Activated CD8-positive, alpha-beta memory T cell treated with anti-CD3 and anti-CD28 coated beads, Interleukin-2, amount 50 U/mL, for 24 hours (primary cell): Measurements from ENCODE around the gene CNNM1.

ENCODE experiments used
- DNase-seq: peaks from one replicate; pipeline ENCODE4 v3.0.0-alpha.2; 2020; ENCODE audit errors: extremely low read depth

CNNM1 gene

GRCh38 chr10:99329304-99329553 is at the start of gene CNNM1:
TSS of gene CNNM1 (plus strand) at chr10:99329356. CDS start at chr10:99329388, 32 bp downstream.
- no peak for DNase-seq

GRCh38 chr10:99279626-99280111 is 49.5 kb upstream of the CNNM1 start:
- DNase-seq, result no peak

GRCh38 chr10:99280472-99280871 is 48.7 kb upstream of the CNNM1 start:
- no peak for DNase-seq

- no peak for DNase-seq
These were observed 43.3 kb upstream of the CNNM1 start for GRCh38 chr10:99285881-99286280.

DNA sequence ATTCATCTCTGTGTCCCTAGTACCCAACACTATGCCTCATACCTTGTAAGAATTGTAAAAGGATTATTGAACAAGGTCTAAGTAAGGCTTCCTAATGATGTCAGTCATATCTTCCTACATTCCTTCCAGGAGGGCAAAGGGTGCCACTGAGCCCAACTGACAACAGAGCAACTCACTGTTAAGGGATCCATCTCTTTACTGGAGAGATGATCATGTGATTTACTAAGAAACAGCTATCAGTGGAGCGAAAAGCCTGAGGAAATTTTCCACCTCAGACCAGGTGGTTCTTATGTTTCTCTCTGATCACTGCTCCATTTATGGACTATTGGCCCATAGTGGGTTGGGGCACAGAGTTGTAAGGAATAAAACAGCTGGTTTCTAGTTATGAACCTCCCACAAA is 38.9 kb upstream of the CNNM1 start:
- DNase-seq, result no peak

DNA sequence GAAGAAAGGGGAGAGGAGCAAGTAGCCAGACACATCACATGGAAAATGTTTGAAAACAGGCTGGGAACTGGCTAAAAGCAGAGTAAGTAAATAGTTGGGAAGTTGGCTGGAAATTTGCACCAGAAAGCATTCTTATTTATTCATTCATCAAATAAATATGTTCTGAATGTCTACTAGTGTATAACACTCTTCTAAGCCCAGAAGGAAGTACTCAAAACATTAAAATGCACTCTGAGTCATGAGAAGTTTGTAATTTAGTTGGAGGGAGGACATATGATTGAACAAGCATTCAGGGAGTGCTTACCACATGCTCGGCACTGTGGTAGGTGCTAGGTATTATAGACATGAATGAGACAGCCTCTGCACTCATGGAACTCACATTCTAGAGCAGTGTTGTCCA is 37.0 kb upstream of the CNNM1 start:
- no peak for DNase-seq

GRCh38 chr10:99296605-99297004 is 32.6 kb upstream of the CNNM1 start:
- DNase-seq, result no peak

GRCh38 chr10:99297033-99297432 is 32.1 kb upstream of the CNNM1 start:
- DNase-seq, result no peak

DNA sequence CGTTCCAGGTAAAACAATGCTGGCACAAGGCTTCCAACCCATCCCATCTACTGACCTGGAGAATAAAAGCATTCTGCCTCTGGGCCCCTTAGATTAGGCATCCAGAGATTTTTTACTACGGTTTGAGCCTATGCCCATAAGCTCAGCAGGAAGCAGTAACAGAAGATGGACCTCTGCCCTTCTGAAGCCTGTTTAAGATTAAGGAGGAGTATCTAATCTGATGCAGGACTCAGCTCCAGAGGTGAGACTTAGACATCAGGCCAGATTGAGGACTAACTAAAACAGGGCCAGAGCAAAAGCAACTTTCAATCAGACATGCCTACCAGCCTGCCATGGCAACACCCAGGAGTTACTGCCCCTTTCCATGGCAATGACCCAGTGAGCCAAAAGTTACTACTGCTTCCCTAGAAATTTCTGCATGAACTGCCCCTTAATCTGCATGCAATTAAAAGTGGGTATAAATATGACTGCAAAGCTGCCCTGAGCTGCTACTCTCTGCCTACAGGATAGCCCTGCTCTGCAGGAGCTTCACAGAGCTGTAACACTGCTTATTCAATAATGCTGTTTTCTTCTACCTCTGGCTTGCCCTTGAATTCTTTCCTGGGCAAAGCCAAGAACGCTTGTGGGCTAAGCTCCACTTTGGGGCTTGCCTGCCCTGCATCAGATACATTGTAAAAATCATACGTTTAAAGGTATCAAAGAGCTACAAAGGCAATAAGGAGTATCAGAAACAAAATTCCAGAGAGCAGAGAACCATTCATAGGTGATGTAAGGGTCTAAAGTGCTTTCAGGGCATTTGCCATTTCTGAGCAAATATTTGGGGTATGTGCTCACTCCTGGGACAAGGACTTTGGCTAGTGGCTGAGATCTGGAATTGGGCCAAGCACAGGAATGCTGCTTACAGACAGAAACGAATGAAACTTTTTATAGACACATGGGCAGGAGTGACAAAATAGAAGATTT is 25.0 kb upstream of the CNNM1 start:
- DNase-seq, result no peak

DNA sequence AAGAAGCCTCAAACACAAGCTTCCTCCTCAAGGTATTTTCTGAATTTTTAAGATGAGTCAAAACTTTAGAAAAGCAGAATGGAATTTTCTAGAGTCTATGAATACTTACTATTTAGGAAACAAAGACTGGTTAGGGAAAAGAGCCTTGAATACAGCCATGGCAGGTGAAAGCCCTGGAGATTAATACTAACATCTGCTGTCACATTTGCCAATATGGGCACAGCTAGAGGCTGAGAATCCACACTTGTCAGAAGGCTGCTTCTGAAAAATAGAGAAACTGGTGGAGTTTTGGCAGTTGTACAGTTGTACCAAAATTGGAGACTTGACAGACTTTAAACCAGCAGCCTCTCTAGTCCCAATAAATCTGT is 24.3 kb upstream of the CNNM1 start:
- no peak for DNase-seq

GRCh38 chr10:99312501-99312900 is 16.7 kb upstream of the CNNM1 start:
- DNase-seq, result no peak

DNA sequence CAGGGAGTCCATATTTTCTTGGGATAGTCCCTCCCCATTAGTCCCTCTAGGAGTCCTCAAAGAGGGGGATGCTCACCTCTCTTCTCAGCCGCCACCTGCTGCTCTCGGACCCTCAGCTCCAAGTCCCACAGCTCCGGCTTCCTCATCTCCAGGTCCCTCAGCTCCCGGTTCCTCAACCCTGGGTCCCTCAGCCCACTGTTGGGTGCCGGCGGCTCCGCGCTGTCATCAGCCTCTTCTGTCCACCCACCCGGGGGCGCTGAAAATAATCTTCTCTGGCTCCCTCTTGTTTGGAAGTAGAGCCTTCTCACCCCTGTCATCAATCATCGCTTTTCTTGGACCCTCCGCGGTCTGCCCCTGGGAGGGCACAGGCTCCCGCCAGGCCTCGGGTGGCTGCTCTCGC is 13.3 kb upstream of the CNNM1 start:
- DNase-seq, result no peak

- no peak for DNase-seq
These were observed 12.8 kb upstream of the CNNM1 start for GRCh38 chr10:99316374-99316773.

DNA sequence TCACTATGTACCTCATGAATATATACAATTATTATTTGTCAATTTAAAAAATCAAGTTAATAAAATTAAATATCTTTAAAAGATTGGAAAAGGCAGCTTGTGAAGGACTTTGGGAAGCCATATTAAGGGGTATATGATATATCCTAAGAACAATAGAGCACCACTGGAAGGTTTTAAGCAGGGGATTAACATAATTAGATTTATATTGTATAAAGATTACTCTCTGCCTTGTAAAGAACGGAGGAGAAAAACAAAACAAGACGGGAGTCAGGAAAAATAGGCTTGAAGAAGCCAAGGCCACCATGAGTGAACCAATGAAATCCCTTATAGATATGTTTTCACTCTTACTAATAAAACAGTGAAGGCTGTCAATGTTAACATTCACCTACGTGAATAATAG is 11.1 kb upstream of the CNNM1 start:
- DNase-seq, result no peak

DNA sequence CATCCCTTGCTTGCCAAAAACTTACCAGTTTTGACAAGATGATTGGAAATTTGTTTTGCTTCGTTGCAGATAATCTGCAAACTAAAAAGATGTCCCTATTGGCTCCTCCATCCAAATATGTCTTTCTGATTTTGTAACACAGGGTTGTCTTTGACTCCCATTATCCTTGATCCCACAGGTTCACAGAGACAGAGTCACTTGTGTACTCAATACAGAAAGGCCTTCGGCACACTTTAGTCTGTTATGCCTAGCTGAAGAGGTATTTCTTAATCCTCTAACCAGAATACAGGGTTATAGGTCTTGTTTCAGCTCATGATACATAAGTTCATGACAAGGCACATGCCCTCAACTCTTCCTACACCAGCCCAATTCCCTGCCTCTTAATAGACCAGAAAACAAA is 10.7 kb upstream of the CNNM1 start:
- DNase-seq, result no peak

GRCh38 chr10:99325281-99325680 is 3.9 kb upstream of the CNNM1 start:
- no peak for DNase-seq

DNA sequence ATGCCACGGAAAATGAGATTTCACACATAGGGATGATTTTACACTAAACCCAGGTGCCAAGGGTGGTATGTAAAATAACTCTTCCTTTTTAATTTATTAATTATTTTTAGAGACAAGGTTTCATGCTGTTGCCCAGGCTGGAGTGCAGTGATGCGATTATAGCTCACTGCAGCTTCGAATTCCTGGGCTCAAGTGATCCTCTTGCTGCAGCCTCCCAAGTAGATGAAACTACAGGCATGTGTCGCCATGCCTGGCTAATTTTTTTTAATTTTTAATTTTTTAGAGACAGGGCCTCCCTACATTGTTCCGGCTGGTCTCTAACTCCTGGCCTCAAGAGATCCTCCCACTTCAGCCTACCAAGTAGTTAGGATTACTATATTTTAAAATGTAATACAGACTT is 2.3 kb upstream of the CNNM1 start:
- DNase-seq, result no peak

- no peak for DNase-seq
These were observed 415 bp upstream of the CNNM1 start for GRCh38 chr10:99328579-99329303.

DNA sequence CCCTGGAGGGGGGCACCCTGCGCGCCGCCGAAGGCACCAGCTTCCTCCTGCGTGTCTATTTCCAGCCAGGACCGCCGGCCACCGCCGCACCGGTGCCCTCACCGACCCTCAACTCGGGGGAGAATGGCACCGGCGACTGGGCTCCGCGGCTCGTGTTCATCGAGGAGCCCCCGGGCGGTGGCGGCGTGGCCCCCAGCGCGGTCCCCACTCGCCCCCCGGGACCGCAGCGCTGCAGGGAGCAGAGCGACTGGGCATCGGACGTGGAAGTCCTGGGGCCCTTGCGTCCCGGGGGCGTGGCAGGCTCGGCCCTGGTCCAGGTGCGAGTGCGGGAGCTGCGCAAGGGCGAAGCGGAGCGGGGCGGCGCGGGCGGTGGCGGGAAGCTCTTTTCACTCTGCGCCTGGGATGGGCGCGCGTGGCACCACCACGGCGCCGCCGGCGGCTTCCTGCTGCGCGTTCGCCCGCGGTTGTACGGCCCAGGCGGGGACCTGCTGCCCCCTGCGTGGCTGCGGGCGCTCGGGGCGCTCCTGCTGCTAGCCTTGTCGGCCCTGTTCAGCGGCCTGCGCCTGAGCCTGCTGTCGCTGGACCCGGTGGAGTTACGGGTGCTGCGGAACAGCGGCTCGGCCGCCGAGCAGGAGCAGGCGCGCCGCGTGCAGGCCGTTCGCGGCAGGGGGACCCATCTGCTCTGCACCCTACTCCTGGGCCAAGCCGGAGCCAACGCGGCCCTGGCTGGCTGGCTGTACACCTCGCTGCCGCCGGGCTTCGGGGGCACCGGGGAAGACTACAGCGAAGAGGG is 594 bp downstream of the CNNM1 start:
- DNase-seq, result no peak

DNA sequence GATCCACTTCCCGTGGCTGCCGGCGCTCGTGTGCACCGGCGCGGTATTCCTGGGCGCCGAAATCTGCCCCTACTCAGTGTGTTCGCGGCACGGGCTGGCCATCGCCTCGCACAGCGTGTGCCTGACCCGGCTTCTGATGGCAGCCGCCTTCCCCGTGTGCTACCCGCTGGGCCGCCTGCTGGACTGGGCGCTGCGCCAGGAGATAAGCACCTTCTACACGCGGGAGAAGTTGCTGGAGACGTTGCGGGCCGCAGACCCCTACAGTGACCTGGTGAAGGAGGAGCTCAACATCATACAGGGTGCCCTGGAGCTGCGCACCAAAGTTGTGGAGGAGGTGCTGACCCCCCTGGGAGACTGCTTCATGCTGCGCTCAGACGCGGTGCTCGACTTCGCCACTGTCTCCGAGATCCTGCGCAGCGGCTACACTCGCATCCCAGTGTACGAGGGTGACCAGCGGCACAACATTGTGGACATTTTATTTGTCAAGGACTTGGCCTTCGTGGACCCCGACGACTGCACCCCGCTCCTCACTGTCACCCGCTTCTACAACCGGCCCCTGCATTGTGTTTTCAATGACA is 1.3 kb downstream of the CNNM1 start:
- DNase-seq, result no peak

GRCh38 chr10:99331207-99331803 is 2.1 kb downstream of the CNNM1 start:
- DNase-seq, result no peak
